ENCODE results near the gene MVP. TPM values are rescaled to one million over a fixed set of nuclear protein-coding genes. Genes with fewer than 3 reads are reported as not detected.
"Not testable (repeated sequence)": the region's sequence is repeated elsewhere in the genome, so short reads cannot be mapped to it uniquely, and the experiment has no call there.

Gene MVP
- polyA plus RNA-seq, 1 donor from 2014 or later: 2.5 TPM

DNA sequence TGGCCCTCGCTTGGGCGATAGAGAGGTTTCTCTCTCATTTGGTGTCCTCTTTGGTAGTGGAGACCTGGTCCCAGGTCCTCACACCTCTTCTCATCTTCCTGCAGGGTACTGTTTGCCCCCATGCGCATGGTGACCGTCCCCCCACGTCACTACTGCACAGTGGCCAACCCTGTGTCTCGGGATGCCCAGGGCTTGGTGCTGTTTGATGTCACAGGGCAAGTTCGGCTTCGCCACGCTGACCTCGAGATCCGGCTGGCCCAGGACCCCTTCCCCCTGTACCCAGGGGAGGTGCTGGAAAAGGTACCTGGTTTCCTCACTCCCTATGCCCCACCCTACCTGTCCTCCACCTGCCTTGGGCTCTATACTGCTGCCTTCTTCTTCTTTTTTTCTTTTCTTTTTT lies 10.5 kb downstream of the MVP start:
- Histone ChIP-seq H3F3A (ENCODE audit: insufficient read depth, low read length, poor library complexity, severe bottlenecking) (no peaks in the 10 kb centered on the region), H2AFZ (ENCODE audit: low read depth, low read length) (no peak overlapping the region), H3K4me2 (ENCODE audit: low read length) (no peak overlapping the region), H3K9me3 (ENCODE audit: low read length) (no peaks in the 10 kb centered on the region), H3K27me3 (ENCODE audit: insufficient read depth, low read depth, low read length) (no peaks in the 10 kb centered on the region), H3K36me3 (ENCODE audit: insufficient read depth, low read length) (no peaks in the 10 kb centered on the region), H3K9ac (ENCODE audit: low read length) (no peak overlapping the region), H3K27ac (ENCODE audit: low read length) (no peak overlapping the region), H3K79me2 (replicated peaks; ENCODE audit: insufficient read depth, low read length) (no peaks in the 10 kb centered on the region), H3K9me2 (ENCODE audit: insufficient read depth, low read length) (no peaks in the 10 kb centered on the region), H4K20me1 (ENCODE audit: insufficient read depth) (no peaks in the 10 kb centered on the region), H3K4me3 (ENCODE audit: low read length) (no peak overlapping the region)
- TF ChIP-seq POLR2AphosphoS5 (IDR thresholded peaks at IDR 0.05) (no peak), EP300 (conservative IDR thresholded peaks at IDR 0.05; ENCODE audit: poor library complexity, severe bottlenecking) (no peak), RAD21 (conservative IDR thresholded peaks at IDR 0.05) (no peak), SMC3 (conservative IDR thresholded peaks at IDR 0.05; ENCODE audit: poor library complexity) (no peak)

DNA sequence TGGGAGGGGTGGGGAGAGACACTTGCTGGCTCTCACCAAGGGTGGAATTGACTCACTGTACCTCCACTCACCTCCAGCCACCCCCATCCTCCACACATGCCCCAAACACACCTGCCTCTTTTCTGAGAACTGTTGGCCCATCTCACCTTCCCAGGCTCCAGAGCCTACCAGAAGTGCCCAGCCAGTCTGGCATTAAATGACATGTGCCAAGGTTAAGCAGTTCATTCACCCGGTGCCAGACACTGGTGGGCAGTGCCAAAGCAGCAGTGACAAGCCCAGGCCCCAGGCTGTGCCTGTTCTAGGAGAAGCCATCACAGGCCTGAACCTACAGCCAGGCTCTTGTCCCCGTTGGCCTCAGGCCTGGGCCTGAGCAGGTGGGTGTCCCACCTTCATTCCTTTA lies 11.2 kb downstream of the MVP start:
- H3K9me3 ChIP-seq (ENCODE audit: low read length): no peaks in the 10 kb centered on the region
- H3K9ac ChIP-seq (ENCODE audit: low read length): no peak overlapping the region
- H3K27me3 ChIP-seq (ENCODE audit: insufficient read depth, low read depth, low read length): no peaks in the 10 kb centered on the region
- no peak overlapping the region for H2AFZ ChIP-seq (ENCODE audit: low read depth, low read length)
- no peak overlapping the region for H3K4me2 ChIP-seq (ENCODE audit: low read length)
- no peaks in the 10 kb centered on the region for H3K36me3 ChIP-seq (ENCODE audit: insufficient read depth, low read length)
- H3K79me2 ChIP-seq (replicated peaks; ENCODE audit: insufficient read depth, low read length): no peaks in the 10 kb centered on the region
- no peak for TF ChIP-seq SMC3 (conservative IDR thresholded peaks at IDR 0.05; ENCODE audit: poor library complexity)
- TF ChIP-seq POLR2AphosphoS5 (IDR thresholded peaks at IDR 0.05): no peak
- no peak for TF ChIP-seq EP300 (conservative IDR thresholded peaks at IDR 0.05; ENCODE audit: poor library complexity, severe bottlenecking)
- TF ChIP-seq, protein P1, sequence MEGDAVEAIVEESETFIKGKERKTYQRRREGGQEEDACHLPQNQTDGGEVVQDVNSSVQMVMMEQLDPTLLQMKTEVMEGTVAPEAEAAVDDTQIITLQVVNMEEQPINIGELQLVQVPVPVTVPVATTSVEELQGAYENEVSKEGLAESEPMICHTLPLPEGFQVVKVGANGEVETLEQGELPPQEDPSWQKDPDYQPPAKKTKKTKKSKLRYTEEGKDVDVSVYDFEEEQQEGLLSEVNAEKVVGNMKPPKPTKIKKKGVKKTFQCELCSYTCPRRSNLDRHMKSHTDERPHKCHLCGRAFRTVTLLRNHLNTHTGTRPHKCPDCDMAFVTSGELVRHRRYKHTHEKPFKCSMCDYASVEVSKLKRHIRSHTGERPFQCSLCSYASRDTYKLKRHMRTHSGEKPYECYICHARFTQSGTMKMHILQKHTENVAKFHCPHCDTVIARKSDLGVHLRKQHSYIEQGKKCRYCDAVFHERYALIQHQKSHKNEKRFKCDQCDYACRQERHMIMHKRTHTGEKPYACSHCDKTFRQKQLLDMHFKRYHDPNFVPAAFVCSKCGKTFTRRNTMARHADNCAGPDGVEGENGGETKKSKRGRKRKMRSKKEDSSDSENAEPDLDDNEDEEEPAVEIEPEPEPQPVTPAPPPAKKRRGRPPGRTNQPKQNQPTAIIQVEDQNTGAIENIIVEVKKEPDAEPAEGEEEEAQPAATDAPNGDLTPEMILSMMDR (IDR thresholded peaks at IDR 0.05; ENCODE audit: poor library complexity, severe bottlenecking): no peak
- TF ChIP-seq REST (IDR thresholded peaks at IDR 0.05; ENCODE audit: borderline replicate concordance): no peak
- no peak for TF ChIP-seq EZH2 (IDR thresholded peaks at IDR 0.05; ENCODE audit: borderline replicate concordance, insufficient read depth, low read length, poor library complexity, severe bottlenecking)
- no peak for TF ChIP-seq TAF1 (IDR thresholded peaks at IDR 0.05; ENCODE audit: low read depth)
- TF ChIP-seq RAD21 (conservative IDR thresholded peaks at IDR 0.05): no peak
- no peak for TF ChIP-seq MXI1 (conservative IDR thresholded peaks at IDR 0.05; ENCODE audit: poor library complexity, severe bottlenecking)
- H3K9me2 ChIP-seq (ENCODE audit: insufficient read depth, low read length): no peaks in the 10 kb centered on the region
- H3F3A ChIP-seq (ENCODE audit: insufficient read depth, low read length, poor library complexity, severe bottlenecking): no peaks in the 10 kb centered on the region
- H3K27ac ChIP-seq (ENCODE audit: low read length): no peak overlapping the region
- no peaks in the 10 kb centered on the region for H4K20me1 ChIP-seq (ENCODE audit: insufficient read depth)
- H3K4me3 ChIP-seq (ENCODE audit: low read length): no peak overlapping the region

DNA sequence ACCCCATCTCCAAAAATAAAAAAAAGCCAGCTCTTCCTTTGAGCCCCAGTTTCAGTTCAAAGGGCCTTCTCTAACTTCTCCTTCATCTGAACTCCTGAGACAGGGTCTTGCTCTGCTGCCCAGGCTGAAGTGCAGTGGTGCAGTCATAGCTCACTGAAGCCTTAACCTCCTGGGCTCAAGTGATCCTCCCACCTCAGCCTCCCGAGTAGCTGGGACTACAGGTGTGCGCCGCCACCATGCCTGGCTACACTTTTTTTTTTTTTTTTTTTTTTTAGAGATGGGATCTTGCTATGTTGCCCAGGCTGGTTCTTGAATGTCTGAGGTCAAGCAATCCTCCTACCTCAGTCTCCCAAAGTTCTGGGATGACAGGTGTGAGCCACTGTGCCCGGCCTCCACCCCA lies 13.0 kb downstream of the MVP start:
- H3K9me3 ChIP-seq (ENCODE audit: low read length); H3F3A ChIP-seq (ENCODE audit: insufficient read depth, low read length, poor library complexity, severe bottlenecking); H3K9me2 ChIP-seq (ENCODE audit: insufficient read depth, low read length); H4K20me1 ChIP-seq (ENCODE audit: insufficient read depth); H3K27me3 ChIP-seq (ENCODE audit: insufficient read depth, low read depth, low read length); H3K4me3 ChIP-seq (ENCODE audit: low read length); H2AFZ ChIP-seq (ENCODE audit: low read depth, low read length); H3K27ac ChIP-seq (ENCODE audit: low read length); H3K79me2 ChIP-seq (replicated peaks; ENCODE audit: insufficient read depth, low read length); H3K36me3 ChIP-seq (ENCODE audit: insufficient read depth, low read length); H3K4me2 ChIP-seq (ENCODE audit: low read length); H3K9ac ChIP-seq (ENCODE audit: low read length): not testable (repeated sequence)

Data from neural cell (in vitro differentiated cells).